Inflammatory macrophage treated with lipopolysaccharide for 1 hour (primary cell): Measurements from ENCODE around the gene PPP1R12C.
A peak's percentile ranks its signal among the peaks of the same experiment; 100 is the strongest.
"Not testable (repeated sequence)": the region's sequence is repeated elsewhere in the genome, so short reads cannot be mapped to it uniquely, and the experiment has no call there.

Experiments
- DNase-seq, 2 donors: peaks; one replicate each; pipeline ENCODE4 v3.0.0-alpha.2; 2020 to 2022

PPP1R12C gene

DNA sequence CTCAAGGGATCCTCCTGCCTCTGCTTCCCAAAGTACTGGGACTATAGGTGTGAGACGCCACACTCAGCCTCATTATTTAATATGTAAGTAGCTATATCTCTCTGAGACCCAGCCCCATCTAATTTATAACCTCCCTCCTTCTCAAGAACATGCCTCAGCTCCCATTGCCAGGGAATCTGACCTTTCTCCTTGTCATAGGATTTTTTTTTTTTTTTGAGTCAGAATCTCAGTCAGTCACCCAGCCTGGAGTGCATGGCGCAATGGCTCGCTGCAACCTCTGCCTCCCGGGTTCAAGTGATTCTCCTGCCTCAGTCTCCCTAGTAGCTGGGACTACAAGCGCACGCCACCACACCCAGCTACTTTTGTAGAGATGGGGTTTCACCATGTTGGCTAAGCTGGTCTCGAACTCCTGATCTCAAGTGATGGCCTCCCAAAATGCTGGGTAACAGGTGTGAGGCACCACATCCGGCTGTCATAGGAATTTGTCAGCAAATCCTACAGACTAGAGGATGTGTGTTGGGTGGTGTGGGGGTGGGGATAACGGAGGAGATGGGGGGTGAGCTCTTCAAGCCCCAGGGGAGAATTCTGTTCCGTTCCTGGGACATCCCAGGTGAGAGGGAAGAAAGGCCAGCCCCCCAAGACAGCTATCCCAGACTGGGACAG lies 46.8 kb downstream of the PPP1R12C start:
- no peak for DNase-seq

DNA sequence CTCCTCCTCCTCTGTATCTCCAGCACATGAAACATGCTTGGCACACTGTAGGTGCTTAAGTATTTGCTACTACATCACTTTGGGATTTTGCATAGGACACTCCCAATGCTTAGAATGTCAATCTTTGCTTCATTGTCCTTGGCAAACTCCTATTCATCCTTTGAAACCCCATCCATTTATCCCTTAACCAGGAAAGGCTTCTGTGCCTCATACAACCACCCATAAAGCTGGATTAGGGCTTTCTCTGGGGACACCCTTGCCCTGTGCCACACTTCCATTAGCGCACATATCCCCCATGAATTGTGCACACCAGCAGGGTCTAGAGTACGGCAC lies 47.6 kb downstream of the PPP1R12C start:
- no peak for DNase-seq

DNA sequence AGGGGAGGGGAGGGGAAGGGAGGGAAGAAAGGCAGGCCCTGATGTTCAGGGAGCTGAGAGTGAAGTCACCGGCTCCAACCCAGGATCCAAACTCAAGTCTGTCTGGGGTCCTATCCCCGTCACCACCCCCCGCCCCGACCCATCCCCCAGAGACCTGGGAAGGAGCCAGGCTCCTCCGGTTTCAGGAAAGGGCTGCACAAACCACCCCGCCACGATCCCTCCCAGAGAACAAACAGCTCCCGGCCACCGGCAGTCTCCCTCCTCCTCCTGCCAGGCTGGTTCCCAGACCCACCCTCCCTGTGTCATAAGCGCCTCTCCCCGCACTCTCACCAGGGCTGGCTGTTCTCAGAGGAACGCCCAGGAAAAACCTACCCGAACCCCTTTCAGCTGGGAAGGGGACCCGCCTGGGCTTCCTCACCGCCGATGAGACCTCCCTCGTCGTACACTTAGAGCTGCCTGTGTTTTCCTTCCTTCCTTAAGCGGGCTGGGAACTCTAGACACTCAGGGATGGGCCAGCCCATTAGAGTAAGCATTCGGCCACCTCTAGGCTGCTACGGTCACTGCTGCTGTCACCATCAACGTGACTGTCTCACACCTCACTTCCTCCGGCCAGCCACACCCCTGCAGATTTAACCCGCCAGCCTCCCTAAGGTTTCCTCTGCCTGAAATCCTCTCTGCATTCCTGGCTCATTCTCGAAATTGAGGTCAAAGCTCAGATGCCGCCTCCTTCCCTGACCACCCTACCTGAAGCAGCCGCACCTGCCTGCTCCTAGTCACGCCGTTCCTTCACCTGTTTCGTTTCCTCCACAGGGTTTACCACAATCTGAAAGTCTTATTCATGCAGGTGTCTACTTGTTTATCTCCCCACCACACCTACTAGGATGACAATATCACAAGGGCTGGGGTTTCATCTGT lies 48.2 kb downstream of the PPP1R12C start:
- DNase-seq = no peak

DNA sequence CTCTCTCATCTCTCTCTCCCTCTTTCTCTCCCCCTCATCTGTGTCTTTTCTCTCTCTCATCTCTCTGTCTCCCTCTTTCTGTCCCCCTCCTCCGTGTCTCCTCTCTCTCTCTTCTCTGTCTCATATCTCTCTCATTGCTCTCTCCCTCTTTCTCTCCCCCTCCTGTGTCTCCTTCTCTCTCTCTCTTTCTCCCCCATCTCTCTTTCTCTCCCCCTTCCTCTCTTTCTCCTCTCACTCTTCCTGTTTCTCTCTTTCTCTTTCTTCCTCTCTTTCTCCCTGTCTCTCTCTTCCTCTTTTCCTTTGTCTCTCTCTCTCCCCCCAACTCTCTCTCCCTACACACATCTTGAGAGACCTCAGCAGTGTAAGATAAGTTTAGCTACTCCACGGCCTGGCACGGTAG lies 49.6 kb downstream of the PPP1R12C start:
- no peak for DNase-seq

DNA sequence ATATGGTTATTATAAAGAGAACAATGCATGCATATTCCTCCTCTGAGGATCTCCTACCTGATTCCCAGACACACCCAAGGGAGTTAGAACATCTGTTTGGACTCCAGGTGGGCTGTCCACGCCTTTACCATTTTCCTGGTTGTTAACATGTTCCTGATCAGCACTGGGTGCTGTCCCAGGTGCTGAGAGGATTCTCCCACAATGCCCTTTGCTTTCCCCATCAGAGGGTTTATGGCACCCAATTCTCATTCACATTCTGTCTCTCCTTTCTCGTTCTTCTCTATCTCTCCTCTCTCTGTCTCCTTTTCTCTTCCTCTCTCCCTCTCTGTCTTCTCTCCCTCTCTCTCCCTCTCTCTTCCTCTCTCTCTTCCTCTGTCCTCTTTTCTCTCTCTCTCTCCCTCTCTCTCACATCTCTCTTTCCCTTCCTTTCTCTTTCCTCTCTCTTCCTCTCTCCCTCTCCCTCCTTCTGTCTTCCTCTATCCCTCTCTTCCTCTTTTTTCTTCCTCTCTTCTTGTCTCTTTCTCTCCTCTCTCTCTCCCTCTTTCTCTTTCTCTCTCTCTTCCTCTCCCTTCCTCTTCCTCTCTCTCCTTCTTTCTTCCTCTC lies 51.2 kb downstream of the PPP1R12C start:
- no peak for DNase-seq

DNA sequence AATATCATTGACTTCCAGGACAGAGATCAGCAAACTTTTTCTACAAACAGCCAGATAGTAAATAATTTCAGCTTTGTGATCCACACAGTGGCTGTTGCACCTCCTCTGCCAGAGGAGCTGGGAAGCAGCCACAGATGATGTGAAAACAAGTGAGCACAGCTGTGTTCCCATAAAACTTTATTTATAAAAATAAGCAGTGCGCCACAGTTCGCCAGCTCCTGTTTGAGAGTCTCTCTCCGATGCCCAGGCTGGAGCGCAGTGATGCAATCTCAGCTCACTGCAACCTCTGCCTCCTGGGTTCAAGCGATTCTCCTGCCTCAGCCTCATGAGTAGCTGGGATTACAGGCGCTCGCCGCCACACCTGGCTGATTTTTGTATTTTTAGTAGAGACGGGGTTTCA lies 51.9 kb downstream of the PPP1R12C start:
- not testable (repeated sequence) for DNase-seq

DNA sequence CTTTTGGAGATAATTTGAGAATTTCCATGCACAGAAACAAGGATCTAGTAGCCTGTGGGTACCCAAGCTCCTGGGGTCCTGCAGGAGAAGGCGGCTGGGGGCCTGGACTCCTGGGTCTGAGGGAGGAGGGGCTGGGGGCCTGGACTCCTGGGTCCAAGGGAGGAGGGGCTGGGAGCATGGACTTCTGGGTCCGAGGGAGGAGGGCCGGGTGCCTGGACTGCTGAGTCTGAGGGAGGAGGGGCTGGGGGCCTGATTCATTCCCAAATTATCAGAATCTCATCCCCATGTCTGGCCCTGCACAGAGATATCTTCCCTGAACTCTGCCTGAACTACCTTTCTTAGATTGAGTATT lies 54.0 kb downstream of the PPP1R12C start:
- no peak for DNase-seq

DNA sequence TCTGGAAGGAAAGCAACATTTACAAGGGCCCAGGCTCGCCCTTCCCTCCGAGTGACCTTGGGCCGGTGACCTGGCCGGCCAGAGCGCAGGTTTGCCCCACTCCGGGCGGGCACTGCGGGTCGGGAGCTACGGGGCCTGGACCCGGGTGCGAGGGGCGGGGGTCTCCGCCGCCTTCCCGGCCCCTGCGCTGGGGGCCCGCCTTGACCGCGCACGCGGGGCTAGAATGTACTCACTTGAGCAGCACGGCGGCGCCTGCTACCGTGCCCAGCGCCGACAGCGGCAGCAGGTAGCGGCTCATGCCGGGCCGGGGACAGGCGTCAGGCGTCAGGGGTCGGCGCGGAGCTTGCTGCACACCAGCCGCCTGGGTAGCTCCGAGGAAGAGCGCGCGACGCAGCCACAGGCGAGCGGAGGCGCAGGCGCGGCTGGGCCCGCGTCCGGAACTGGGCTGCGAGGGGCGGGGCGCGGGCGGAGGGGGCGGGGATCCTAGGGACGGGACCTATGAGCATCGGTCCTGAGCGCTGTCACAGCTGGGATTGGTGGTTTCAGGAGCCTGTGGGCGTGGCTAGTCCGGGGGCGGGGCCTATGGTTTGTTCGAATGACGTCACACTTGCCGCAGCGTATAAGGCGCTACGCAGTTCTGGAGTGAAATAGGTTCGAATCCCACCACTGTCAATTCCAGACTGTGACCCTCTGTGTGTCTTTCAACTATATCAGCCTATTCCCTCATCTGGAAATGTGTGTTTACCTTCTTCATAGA lies 54.5 kb downstream of the PPP1R12C start, which contains the start of gene RDH13:
Gene RDH13, minus strand, starts transcription at position 414 of the 757 bp plus-strand sequence. Its CDS starts 116 bp downstream, at position 298.
- peak; percentile 94 to 99 for DNase-seq

DNA sequence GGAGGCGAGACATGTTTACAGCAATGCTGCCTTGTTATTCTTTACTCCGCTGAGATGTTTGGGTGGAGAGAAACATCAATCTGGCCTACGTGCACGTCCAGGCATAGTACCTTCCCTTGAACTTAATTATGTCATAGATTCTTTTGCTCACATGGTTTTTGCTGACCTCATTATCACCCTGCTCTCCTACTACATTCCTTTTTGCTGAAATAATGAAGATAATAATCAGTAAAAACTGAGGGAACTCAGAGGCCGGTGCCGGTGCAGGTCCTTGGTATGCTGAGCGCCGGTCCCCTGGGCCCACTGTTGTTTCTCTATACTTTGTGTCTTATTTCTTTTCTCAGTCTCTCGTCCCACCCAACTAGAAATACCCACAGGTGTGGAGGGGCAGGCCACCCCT lies 57.1 kb downstream of the PPP1R12C start:
- DNase-seq = not testable (repeated sequence)

DNA sequence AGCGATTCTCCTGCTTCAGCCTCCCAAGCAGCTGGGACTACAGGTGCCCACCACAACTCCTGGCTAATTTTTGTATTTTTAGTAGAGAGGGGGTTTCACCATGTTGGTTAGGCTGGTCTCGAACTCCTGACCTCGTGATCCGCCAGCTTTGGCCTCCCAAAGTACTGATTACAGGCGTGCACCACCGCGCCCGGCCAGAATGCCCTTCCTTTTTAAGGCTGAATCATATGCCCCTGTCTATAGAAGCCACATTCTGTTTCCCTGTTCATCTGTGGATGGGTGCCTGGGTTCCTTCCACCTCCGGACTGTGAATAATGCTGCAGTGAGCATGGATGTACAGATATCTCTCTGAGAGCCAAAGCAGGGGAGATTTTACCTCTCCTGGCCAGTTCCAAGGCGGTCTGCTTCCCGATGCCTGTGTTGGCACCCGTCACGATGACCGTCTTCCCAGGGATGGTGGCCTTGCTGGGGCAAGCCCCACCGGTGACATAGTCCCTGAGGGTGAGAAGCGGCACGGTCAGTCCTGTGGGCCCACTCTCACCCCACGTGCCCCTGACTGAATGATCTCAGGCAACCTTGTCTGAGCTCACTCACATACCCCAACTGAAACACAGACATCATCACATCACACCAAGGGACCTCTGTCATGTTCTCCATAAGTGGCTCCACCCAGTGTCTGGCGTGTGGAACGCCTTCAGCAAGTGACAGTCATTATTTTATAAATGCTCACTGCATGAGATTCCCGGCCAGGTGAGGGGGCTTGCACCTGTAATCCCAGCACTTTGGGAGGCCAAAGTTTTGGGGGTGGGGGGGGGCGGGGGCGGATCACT lies 58.4 kb downstream of the PPP1R12C start:
- no peak for DNase-seq

DNA sequence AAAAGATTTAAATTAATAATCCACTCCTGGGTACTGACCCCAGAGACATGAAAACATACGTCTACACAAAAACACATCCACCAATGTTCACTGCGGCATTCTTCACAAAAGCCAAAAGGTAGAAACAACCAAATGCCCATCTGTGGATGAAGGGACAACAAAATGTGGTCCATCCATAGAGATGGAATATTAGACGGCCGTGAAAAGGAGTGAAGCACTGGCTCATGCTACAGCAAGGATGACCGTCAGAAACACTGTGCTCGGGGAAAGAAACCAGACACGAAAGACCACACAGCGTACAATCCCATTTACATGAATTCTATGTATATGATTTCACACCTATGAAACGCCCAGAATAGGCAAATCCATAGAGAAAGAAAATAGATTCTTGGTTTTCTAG lies 60.6 kb downstream of the PPP1R12C start:
- DNase-seq = no peak

DNA sequence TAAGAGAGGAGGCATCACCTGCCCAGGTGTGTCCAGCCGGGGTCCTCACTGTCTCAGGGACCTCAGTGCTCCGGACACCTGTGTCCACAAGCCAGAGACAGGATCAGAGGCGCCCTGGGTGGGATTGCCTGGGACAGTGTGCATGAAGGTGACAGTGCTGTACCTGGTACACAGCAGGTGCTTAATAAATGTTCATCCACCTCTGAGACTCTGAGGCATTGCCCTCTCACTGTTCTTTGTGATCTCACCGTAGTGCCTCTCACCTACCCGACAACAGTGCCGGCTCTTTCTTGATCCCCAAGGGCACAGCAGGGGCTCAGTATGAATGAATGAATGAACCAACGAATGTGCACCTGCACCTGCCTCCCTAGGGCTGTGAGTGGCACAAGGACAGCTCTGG lies 63.7 kb downstream of the PPP1R12C start:
- no peak for DNase-seq

DNA sequence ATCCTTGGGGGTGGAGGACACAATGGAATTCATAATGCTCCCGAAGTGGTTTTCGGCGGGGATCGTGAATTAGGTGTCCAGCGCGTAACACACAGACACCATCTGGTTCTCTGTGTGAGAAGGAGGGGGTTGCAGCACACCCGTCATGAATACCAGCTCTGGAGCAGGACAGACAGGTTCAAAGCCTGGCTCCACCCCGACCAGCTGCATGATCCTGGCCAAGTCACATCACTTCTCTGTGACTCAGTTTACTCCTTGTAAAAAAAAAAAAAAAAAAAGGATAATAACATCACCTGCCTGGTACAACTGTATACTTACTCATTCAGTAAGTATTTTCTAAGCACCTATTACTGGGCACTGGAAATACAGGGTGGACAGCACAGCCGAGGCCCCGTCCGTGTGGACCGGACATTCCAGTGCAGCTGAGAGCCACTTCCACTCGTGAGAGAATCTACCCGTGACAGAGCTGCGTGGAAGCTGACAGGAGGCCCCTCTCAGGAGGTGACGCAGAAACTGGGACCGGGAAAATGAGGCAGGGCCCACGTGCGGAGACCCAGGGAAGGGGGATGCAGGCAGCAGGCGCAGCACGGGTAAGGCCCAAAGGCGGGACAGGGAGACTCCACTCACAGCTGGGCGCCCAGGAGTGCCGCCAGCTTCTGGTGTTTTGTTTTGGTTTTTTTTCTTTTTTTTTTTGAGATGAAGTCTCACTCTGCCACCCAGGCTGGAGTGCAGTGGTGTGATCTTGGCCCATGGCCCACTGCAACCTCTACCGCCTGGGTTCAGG lies 66.5 kb downstream of the PPP1R12C start:
- no peak for DNase-seq

DNA sequence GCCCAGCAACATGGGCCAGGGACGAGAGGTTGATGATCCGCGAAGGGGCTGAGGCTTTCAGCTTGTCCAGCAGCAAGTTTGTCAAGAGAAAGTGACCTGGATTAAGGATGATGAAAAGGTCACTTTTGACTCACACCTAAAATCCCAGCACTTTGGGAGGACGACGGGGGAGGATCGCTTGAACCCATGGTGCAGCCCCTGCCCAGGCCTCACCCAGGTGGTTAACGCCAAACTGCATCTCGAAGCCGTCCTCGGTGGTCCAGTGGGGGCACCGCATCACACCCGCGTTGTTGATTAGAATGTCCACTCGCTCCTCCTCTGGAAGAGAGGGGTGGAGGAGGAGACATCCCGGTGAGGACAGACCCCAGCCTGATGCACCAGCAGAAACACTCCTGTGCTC lies 69.0 kb downstream of the PPP1R12C start:
- no peak for DNase-seq

DNA sequence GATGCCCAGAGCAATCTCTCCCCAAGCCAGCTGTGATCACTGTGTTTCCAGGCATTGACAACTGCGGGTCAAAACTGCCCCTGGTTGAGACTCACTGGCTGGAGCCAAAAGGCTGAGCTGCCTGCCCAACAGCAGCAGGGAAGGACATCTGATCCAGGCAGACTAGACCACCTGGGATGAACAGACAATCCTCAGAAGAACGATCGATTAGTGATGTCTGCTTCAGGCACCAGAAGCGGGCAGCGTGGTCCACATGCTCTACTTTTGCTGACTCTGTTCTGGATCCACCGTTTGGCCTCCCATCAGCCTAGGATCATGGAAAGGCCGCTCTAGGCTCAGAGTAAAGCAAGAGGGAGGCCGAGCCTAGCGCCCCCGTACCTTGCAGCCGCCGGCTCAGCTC lies 69.5 kb downstream of the PPP1R12C start:
- no peak for DNase-seq

DNA sequence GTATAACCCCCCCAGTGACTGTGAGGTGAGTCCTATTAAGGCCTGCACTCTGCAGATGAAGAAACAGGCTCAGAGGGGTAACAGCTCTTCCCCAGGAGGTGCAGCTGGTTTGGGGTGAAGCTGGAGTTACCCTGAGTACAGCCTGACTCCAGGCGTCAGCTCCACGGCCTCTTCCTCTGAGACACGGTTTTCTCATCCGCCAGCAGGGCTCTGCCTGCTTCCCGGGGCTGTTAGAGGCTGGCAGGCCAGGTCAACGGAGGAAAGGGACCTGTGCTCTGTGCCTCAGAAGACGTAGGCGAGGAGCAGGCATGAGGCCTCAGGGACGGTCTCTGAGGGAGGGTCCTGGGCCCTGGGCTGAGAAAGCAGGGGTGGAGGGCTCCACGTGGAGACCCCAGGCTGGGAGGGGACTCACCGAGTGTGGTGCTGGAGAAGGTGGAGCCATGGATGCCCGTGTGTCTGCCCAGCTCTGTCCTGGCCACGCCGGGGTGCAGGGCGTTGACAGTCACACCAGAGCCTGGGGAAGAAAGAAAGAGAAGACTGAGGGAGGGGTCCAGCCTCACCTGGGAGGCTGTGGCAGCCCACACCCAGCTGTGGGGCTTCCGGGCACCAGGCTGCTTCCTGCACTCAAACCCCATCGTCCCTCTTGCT lies 70.3 kb downstream of the PPP1R12C start:
- DNase-seq = no peak

DNA sequence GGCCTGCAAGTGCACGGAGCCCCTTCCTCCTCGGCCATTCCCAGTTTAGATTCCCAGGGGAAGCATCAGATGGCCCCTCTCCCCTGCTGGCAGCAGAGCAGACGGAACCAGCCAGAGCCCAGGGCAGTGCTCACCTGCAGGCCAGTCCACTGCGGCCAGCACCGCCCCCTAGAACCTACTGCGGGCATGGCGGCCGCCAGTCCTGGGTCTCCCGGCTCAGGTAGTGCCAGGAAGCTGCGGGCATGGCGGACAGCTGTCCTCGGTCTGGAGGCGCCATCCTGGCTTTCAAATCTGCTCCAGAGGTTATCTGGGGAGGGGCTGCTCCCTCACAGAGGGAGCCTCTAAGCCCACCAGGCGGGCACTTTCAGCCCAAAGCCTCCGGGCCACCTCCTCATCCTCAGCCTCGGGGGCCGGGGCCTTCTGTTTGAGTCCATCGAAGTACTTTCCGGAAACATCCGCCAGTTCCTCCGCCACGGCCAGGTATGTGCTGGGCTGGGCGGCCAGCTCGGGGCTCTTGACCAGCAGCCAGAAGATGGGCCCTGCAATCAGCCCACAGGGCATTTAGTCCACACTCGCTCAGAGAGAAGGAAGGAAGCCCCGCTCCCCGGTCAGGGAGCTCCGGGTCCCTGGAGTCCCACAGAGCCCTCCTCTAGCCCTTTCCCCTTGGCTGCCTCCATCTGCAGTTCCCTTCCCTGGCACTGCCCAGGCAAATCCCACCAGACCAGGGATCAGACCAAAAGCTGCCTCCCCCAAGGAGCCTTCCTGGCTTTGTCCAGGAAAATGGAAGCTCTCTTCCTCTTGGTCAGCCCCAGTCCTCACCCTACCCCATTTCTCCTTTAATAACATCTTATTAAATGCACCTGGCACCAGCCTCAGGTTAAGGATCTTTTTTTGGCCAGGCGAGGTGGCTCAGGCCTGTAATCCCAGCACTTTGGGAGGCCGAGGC lies 72.4 kb downstream of the PPP1R12C start:
- no peak for DNase-seq

DNA sequence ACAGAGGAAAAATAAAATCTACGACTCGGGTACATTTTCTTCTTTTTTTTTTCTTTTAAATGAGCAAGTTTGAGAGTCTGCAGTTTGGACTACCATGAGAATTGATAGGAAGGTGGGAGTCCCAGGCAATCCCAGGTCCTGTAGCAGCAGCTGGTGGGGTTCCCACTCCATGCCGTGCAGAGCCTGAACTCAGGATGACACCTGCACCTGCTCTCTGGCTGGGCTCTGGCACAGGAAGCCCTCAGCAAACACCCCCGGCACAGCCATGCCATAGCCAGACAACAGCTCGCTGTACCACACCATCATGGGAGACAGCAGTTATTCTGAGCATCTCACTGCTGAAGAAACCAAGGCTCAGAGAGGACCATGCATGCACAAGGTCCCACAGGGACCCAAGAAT lies 73.2 kb downstream of the PPP1R12C start:
- no peak for DNase-seq

DNA sequence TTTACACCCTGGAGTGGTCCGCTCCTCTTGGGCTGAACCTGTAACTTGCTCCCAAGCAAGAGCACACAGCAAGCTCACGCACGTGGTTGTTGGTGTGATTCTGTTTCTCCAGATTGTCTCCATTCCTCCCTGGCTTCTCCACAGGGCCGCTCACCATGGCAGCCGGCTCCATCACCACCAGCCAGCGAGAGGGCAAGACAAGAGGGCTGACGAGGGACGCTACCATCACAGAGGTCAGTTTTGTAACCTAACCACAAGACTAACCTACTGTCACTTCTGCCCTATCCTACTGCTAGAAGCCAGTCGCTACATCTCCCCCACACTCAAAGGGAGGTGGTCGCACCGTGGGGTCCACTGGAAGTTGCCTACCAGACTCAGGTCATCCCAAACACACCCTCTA lies 74.7 kb downstream of the PPP1R12C start:
- DNase-seq = no peak

DNA sequence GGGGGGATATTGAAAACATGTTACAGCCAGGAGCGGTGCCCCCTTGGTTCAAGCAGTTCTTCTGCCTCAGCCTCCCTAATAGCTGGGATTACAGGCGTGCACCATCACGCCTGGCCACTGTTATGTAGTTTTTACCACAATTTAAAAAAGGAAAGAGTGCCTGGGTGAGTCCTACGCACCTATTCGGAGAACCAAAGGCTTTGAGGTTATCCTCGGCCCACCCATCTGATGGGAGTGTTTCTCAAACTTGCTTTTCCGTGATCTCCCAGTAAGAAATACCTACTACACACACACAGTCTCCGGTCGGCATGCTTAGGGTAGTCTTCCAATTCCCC lies 75.1 kb downstream of the PPP1R12C start:
- DNase-seq = no peak
